Mesothelial cell of epicardium (in vitro differentiated cells): ENCODE data around the gene PDE4D. TPM values are rescaled to one million over a fixed set of nuclear protein-coding genes. Genes with fewer than 3 reads are reported as not detected.
A peak's percentile ranks its signal among the peaks of the same experiment; 100 is the strongest.

Source experiments
- DNase-seq, 2 experiments: peaks; one replicate each; pipeline ENCODE4 v3.0.0; 2021; ENCODE audit warnings: low spot score in 2 of 2; ENCODE audit not compliant: unreplicated experiment in 2 of 2
- H3K27ac Mint-ChIP-seq: 2 replicates; pipeline ENCODE4 v1.8.0; 2021; ENCODE audit warnings: mixed read lengths
- H3K27me3 Mint-ChIP-seq: 2 replicates; pipeline ENCODE4 v1.8.0; 2021; ENCODE audit warnings: low read depth, mixed read lengths
- H3K36me3 Mint-ChIP-seq: 2 replicates; pipeline ENCODE4 v1.8.0; 2021; ENCODE audit warnings: mixed read lengths
- H3K4me1 Mint-ChIP-seq: 2 replicates; pipeline ENCODE4 v1.8.0; 2021; ENCODE audit warnings: mixed read lengths
- H3K4me3 Mint-ChIP-seq: 2 replicates; pipeline ENCODE4 v1.8.0; 2021; ENCODE audit warnings: mild to moderate bottlenecking, moderate library complexity, mixed read lengths
- H3K9me3 Mint-ChIP-seq: 2 replicates; pipeline ENCODE4 v1.8.0; 2021; ENCODE audit warnings: mixed read lengths
- total RNA-seq: library from RNA; stranded (reverse); gene quantifications from 3 replicates; pipeline ENCODE4 v1.2.1, GENCODE V29; 2021
- TF ChIP-seq, protein P1 (sequence below): fragments of 200-600 bp; sonication (generic); IDR thresholded peaks from one replicate; pipeline ENCODE4 v1.5.0; 2021; ENCODE audit warnings: antibody characterized with exemption; ENCODE audit not compliant: unreplicated experiment

PDE4D gene
- total RNA-seq, 1 donor from 2014 or later = 105 TPM

DNA sequence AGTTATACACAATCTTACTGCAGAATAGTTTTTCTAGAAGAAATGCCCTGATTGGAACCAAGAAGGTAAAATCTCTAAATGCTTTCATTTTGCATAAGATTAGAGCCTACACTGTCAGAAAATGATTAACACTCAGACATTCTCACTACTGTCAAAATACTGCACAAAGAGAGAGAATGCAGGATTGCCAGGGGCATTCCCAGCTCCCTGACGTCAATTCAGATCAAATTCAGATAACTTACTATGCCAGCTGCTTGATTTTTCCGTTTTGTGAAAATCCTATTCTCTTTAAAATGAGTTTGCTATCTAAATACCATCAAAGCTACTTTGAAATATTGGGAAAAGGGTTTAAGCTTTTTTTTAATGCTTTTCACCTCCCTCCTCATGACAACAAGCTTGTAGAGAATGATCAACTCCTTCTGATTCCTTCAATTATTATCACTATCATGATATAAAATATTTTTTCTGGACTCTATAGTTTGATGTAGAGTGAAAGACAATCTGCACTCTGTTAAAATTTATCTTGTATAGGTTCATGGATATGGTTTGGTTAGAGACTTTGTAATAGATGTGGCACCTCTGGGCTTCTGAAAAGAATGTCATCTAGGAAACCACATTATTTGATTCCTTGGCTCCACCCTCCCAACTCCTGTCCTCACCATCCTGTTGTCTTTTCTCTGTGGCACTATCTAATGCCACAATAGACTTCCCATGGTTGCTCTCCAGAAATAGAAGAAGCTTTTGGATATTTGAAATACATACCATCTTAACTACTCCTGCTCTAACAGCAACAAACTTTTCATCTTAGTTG, 407.7 kb downstream of the PDE4D start:
- H3K4me3 Mint-ChIP-seq = no peak overlapping the region
- peaks cover 52% of the 10 kb centered on the region for H3K4me1 Mint-ChIP-seq
- DNase-seq = no peak
- no peaks in the 10 kb centered on the region for H3K36me3 Mint-ChIP-seq
- peak overlapping the region; percentile 86 for H3K27ac Mint-ChIP-seq
- H3K9me3 Mint-ChIP-seq = no peaks in the 10 kb centered on the region
- no peaks in the 10 kb centered on the region for H3K27me3 Mint-ChIP-seq
- TF ChIP-seq, protein P1, sequence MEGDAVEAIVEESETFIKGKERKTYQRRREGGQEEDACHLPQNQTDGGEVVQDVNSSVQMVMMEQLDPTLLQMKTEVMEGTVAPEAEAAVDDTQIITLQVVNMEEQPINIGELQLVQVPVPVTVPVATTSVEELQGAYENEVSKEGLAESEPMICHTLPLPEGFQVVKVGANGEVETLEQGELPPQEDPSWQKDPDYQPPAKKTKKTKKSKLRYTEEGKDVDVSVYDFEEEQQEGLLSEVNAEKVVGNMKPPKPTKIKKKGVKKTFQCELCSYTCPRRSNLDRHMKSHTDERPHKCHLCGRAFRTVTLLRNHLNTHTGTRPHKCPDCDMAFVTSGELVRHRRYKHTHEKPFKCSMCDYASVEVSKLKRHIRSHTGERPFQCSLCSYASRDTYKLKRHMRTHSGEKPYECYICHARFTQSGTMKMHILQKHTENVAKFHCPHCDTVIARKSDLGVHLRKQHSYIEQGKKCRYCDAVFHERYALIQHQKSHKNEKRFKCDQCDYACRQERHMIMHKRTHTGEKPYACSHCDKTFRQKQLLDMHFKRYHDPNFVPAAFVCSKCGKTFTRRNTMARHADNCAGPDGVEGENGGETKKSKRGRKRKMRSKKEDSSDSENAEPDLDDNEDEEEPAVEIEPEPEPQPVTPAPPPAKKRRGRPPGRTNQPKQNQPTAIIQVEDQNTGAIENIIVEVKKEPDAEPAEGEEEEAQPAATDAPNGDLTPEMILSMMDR = no peak

DNA sequence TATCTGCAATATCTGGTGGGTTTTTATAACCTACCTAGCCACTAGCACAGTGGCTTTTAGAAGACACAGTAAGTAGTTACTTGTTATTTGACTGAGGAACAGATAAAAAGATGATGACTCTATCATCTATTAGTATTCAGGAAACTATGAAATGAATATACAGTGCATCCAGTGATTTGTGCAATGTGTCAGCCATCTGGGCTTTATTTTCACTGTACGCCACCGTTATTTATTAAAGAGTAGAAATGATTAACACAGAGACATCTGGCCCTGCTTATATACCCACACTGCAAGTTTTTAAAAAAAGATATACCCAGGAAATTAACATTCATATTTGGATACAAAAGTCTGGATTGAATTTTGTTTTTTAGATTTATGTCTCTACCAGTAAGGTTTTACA, 408.4 kb downstream of the PDE4D start:
- Mint-ChIP-seq H3K27ac (peak overlapping the region; percentile 75), H3K9me3 (no peaks in the 10 kb centered on the region), H3K27me3 (no peaks in the 10 kb centered on the region), H3K36me3 (no peaks in the 10 kb centered on the region), H3K4me1 (peaks cover 52% of the 10 kb centered on the region), H3K4me3 (no peak overlapping the region)
- TF ChIP-seq, protein P1 = no peak
- no peak for DNase-seq

DNA sequence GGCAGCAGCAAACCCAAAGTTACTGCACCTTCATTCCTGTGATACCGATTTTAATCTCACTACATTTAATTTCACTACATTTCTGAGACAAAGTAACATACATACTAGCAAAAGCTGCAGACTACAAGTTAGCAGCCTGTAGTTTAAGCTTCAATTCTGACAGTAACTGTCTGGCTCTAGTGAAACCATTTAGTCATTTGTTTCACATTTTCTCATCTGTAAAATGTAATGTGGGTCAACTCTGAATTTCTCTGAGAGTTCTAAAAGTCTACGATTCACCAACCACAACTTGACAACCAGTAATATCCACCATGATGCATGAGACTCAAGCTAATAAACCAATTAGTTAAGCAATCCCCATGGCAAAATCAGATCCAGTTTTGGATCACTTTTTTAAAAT, 408.9 kb downstream of the PDE4D start:
- TF ChIP-seq, protein P1 = no peak
- peaks cover 52% of the 10 kb centered on the region for H3K4me1 Mint-ChIP-seq
- no peak overlapping the region for H3K4me3 Mint-ChIP-seq
- peak overlapping the region; percentile 75 for H3K27ac Mint-ChIP-seq
- no peak for DNase-seq
- H3K27me3 Mint-ChIP-seq = no peaks in the 10 kb centered on the region
- H3K9me3 Mint-ChIP-seq = no peaks in the 10 kb centered on the region
- H3K36me3 Mint-ChIP-seq = no peaks in the 10 kb centered on the region

DNA sequence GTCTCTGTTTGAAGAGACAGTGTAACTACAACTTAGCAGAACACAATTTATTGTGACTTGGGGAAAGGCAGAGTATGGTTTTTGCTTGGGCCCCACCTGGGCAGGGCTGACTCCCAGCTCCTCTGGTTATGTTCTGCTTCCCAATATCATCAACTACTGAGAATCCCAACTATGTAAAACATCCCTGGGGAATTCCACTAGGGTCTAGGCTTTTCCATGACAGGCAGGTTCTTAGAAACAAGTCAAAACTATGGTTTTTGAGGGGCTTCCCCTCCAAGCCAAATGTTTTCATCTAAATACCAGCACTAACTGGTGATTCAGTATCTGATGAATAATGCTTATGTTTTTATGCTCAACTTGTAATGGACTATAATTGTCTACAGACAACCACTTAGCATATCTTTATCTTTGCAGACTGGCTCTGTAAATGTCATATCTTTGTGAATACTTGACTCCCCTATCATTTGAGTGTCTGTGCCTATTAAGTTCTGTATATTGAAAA, 409.5 kb downstream of the PDE4D start:
- Mint-ChIP-seq H3K4me1 (peaks cover 52% of the 10 kb centered on the region), H3K4me3 (no peak overlapping the region), H3K9me3 (no peaks in the 10 kb centered on the region), H3K27ac (peak overlapping the region; percentile 75), H3K27me3 (no peaks in the 10 kb centered on the region), H3K36me3 (no peaks in the 10 kb centered on the region)
- DNase-seq = no peak
- TF ChIP-seq, protein P1 = no peak

DNA sequence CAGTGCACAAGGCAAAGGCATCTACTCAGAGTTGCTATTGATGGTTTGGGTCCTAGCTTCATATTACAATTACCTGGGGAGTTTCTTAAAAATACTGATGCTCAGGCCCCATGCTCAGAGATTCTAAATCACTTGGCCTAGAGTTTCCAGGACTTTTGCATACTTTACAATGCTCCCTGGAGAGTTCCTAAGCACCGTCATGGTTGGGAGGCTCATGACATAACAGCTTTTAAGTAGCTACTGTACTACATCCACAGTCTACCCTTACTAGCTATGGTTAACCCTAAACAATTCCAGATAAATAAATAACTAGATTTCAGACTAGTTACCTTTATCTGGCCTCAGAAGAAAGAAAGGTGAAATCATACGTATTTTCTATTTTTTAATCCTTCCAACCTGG, 414.4 kb downstream of the PDE4D start:
- Mint-ChIP-seq H3K27ac (no peak overlapping the region), H3K4me1 (peaks cover 9% of the 10 kb centered on the region), H3K27me3 (no peaks in the 10 kb centered on the region), H3K36me3 (no peaks in the 10 kb centered on the region), H3K9me3 (peaks cover 4% of the 10 kb centered on the region), H3K4me3 (no peak overlapping the region)
- no peak for DNase-seq
- TF ChIP-seq, protein P1 = no peak
